MM.1S (cell line): ENCODE measurements around the gene PSPN.
"Not testable (repeated sequence)": the region's sequence is repeated elsewhere in the genome, so short reads cannot be mapped to it uniquely, and the experiment has no call there.

Experiments
- DNase-seq: peaks from one replicate; pipeline ENCODE4 v3.0.0-alpha.2; 2015
- H2AFZ ChIP-seq: fragments of 300-600 bp; sonication (generic); 2 replicates; pipeline ENCODE4 v1.6.0; 2016; ENCODE audit warnings: antibody characterized with exemption, low read length
- H3F3A ChIP-seq: fragments of 300-600 bp; sonication (generic); 2 replicates; pipeline ENCODE4 v1.6.1; 2016; ENCODE audit warnings: mild to moderate bottlenecking, antibody characterized with exemption, low read length, moderate library complexity, mixed read lengths; ENCODE audit not compliant: insufficient read depth
- H3K27ac ChIP-seq: fragments of 300-600 bp; sonication (generic); 2 replicates; pipeline ENCODE4 v1.5.1; 2016; ENCODE audit warnings: mild to moderate bottlenecking, low read length
- H3K27me3 ChIP-seq: fragments of 300-600 bp; sonication (generic); replicated peaks from 2 replicates; pipeline ENCODE4 v1.6.0; 2016; ENCODE audit warnings: low read length; ENCODE audit not compliant: insufficient read depth
- H3K36me3 ChIP-seq: fragments of 300-600 bp; sonication (generic); replicated peaks from 2 replicates; pipeline ENCODE4 v1.6.1; 2016; ENCODE audit warnings: mild to moderate bottlenecking, low read length, mixed read lengths; ENCODE audit not compliant: insufficient read depth
- H3K4me1 ChIP-seq: fragments of 300-600 bp; sonication (generic); 2 replicates; pipeline ENCODE4 v1.6.1; 2016; ENCODE audit warnings: low read length, mixed read lengths
- H3K4me2 ChIP-seq: fragments of 300-600 bp; sonication (generic); 2 replicates; pipeline ENCODE4 v1.6.0; 2016; ENCODE audit warnings: low read depth, low read length
- H3K4me3 ChIP-seq: fragments of 300-600 bp; sonication (generic); 2 replicates; pipeline ENCODE4 v1.5.1; 2016; ENCODE audit warnings: low read length, mixed read lengths
- H3K79me2 ChIP-seq: fragments of 300-600 bp; sonication (generic); 2 replicates; pipeline ENCODE4 v1.6.1; 2016; ENCODE audit warnings: mixed run types, low read length, mixed read lengths
- H3K9ac ChIP-seq: fragments of 300-600 bp; sonication (generic); 2 replicates; pipeline ENCODE4 v1.6.1; 2016; ENCODE audit warnings: low read length, mixed read lengths
- H3K9me2 ChIP-seq: fragments of 300-600 bp; sonication (generic); replicated peaks from 2 replicates; pipeline ENCODE4 v1.6.1; 2016; ENCODE audit warnings: mild to moderate bottlenecking, low read length, mixed read lengths; ENCODE audit not compliant: insufficient read depth
- H3K9me3 ChIP-seq: fragments of 300-600 bp; sonication (generic); replicated peaks from 2 replicates; pipeline ENCODE4 v1.6.1; 2016; ENCODE audit warnings: mild to moderate bottlenecking, low read length, mixed read lengths; ENCODE audit not compliant: insufficient read depth
- H4K20me1 ChIP-seq: fragments of 300-600 bp; sonication (generic); 2 replicates; pipeline ENCODE4 v1.6.1; 2016; ENCODE audit warnings: mild to moderate bottlenecking, low read length, moderate library complexity, mixed read lengths; ENCODE audit not compliant: insufficient read depth
- CTCF ChIP-seq: fragments of 300-600 bp; sonication (generic); IDR thresholded peaks from 2 replicates; pipeline ENCODE4 v1.5.1; 2016; ENCODE audit warnings: antibody characterized with exemption, low read length, mixed read lengths
- EZH2 ChIP-seq: fragments of 300-600 bp; sonication (generic); optimal IDR thresholded peaks from 2 replicates; pipeline ENCODE3; 2017; ENCODE audit warnings: low read depth, mild to moderate bottlenecking, antibody characterized with exemption, low read length, mixed read lengths
- EZH2phosphoT487 ChIP-seq: fragments of 300-600 bp; sonication (generic); IDR thresholded peaks from 2 replicates; pipeline ENCODE4 v1.6.1; 2018; ENCODE audit warnings: antibody characterized with exemption, low read length

Gene PSPN

GRCh38 chr19:6352381-6353165 is 23.2 kb downstream of the PSPN start:
- Histone ChIP-seq H3K4me3 (no peak overlapping the region), H3K4me1 (no peaks in the 10 kb centered on the region), H3K27me3 (peaks cover 53% of the 10 kb centered on the region), H3K4me2 (no peak overlapping the region), H4K20me1 (no peaks in the 10 kb centered on the region), H3K36me3 (no peaks in the 10 kb centered on the region), H3K9ac (no peak overlapping the region), H3K27ac (no peak overlapping the region), H3F3A (no peaks in the 10 kb centered on the region), H2AFZ (no peak overlapping the region), H3K79me2 (no peaks in the 10 kb centered on the region), H3K9me3 (no peaks in the 10 kb centered on the region), H3K9me2 (no peaks in the 10 kb centered on the region)
- no peak for DNase-seq
- TF ChIP-seq EZH2phosphoT487 (no peak), CTCF (no peak)

GRCh38 chr19:6350688-6351087 is 25.0 kb downstream of the PSPN start:
- Histone ChIP-seq H3K36me3 (no peaks in the 10 kb centered on the region), H4K20me1 (no peaks in the 10 kb centered on the region), H3F3A (no peaks in the 10 kb centered on the region), H3K27me3 (peaks cover 48% of the 10 kb centered on the region), H3K27ac (no peak overlapping the region), H3K9ac (no peak overlapping the region), H3K79me2 (no peaks in the 10 kb centered on the region), H3K4me2 (no peak overlapping the region), H3K9me3 (no peaks in the 10 kb centered on the region), H3K9me2 (no peaks in the 10 kb centered on the region), H3K4me1 (no peaks in the 10 kb centered on the region), H3K4me3 (no peak overlapping the region), H2AFZ (no peak overlapping the region)
- DNase-seq, result no peak
- no peak for TF ChIP-seq EZH2
- no peak for TF ChIP-seq CTCF
- TF ChIP-seq EZH2phosphoT487, result no peak

GRCh38 chr19:6349271-6349670 is 26.5 kb downstream of the PSPN start:
- not testable (repeated sequence) for H3F3A ChIP-seq, H3K4me2 ChIP-seq, H3K4me1 ChIP-seq

GRCh38 chr19:6343462-6343861 is 32.3 kb downstream of the PSPN start:
- no peak overlapping the region for H2AFZ ChIP-seq
- H3K79me2 ChIP-seq, result no peaks in the 10 kb centered on the region
- no peaks in the 10 kb centered on the region for H3K4me1 ChIP-seq
- H3K4me3 ChIP-seq, result no peak overlapping the region
- H3F3A ChIP-seq, result no peaks in the 10 kb centered on the region
- no peaks in the 10 kb centered on the region for H4K20me1 ChIP-seq
- no peak overlapping the region for H3K4me2 ChIP-seq
- peaks cover 31% of the 10 kb centered on the region for H3K27me3 ChIP-seq
- no peak overlapping the region for H3K27ac ChIP-seq
- H3K9ac ChIP-seq, result no peak overlapping the region
- no peak for DNase-seq
- H3K36me3 ChIP-seq, result no peaks in the 10 kb centered on the region
- H3K9me2 ChIP-seq, result no peaks in the 10 kb centered on the region
- H3K9me3 ChIP-seq, result no peaks in the 10 kb centered on the region
- no peak for TF ChIP-seq EZH2
- TF ChIP-seq CTCF, result no peak
- no peak for TF ChIP-seq EZH2phosphoT487

More at GRCh38 chr19:6349271-6349670, 26.5 kb downstream of the PSPN start:
- not testable (repeated sequence) for H3K79me2 ChIP-seq, H2AFZ ChIP-seq, H3K9me2 ChIP-seq, H3K4me3 ChIP-seq, DNase-seq, H3K9ac ChIP-seq, H4K20me1 ChIP-seq, H3K27ac ChIP-seq, H3K36me3 ChIP-seq, H3K9me3 ChIP-seq
- peaks cover 45% of the 10 kb centered on the region for H3K27me3 ChIP-seq
